Peyer's patch (tissue), 4 donors: Measurements from ENCODE around the gene CCDC51.

ENCODE experiments used
- POLR2A ChIP-seq, 2 donors: fragments of 450-650 bp; IDR thresholded peaks; one replicate each; pipeline ENCODE4 v1.5.1; 2017; ENCODE audit warnings: antibody characterized with exemption in 2 of 2, mild to moderate bottlenecking in 2 of 2, moderate library complexity in 2 of 2
- TF ChIP-seq, protein P1 (sequence below), 6 experiments: fragments of 450-650 bp in 4 of 6; fragments of 200-600 bp in 2 of 6; sonication (generic) in 1 of 6; IDR thresholded peaks; one replicate each; pipeline ENCODE4 v1.5.1; 2017 to 2019; ENCODE audit warnings: antibody characterized with exemption in 6 of 6, mild to moderate bottlenecking in 3 of 6, moderate library complexity in 1 of 6

GRCh38 chr3:48407542-48408099 is 32.3 kb downstream of the CCDC51 start:
- TF ChIP-seq, protein P1, sequence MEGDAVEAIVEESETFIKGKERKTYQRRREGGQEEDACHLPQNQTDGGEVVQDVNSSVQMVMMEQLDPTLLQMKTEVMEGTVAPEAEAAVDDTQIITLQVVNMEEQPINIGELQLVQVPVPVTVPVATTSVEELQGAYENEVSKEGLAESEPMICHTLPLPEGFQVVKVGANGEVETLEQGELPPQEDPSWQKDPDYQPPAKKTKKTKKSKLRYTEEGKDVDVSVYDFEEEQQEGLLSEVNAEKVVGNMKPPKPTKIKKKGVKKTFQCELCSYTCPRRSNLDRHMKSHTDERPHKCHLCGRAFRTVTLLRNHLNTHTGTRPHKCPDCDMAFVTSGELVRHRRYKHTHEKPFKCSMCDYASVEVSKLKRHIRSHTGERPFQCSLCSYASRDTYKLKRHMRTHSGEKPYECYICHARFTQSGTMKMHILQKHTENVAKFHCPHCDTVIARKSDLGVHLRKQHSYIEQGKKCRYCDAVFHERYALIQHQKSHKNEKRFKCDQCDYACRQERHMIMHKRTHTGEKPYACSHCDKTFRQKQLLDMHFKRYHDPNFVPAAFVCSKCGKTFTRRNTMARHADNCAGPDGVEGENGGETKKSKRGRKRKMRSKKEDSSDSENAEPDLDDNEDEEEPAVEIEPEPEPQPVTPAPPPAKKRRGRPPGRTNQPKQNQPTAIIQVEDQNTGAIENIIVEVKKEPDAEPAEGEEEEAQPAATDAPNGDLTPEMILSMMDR (IDR thresholded peaks at IDR 0.05): no peak
- TF ChIP-seq POLR2A (IDR thresholded peaks at IDR 0.05): no peak
